ENCODE measurements around the gene FADS2.

DNA sequence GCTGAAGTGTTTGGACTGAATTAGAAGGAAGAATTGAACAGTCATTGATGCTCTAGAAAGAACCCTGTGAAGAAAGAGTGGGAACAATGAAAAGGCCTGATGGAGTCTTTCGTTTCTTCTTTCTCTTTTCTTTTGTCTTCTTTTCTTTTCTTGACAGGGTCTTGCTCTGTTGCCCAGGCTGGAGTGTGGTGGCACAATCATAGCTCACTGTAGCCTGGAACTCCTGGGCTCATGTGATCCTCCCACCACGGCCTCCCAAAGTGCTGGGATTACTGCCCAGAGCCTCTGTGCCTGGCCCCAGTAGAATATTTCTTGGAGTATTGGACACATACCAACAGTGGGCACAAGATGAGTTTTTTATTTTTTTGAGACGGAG is 34.3 kb upstream of the FADS2 start:
- TF ChIP-seq, protein P1, sequence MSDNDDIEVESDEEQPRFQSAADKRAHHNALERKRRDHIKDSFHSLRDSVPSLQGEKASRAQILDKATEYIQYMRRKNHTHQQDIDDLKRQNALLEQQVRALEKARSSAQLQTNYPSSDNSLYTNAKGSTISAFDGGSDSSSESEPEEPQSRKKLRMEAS (IDR thresholded peaks at IDR 0.05; ENCODE audit: low read depth, low read length): no peak
- no peak for TF ChIP-seq CTCF (IDR thresholded peaks at IDR 0.05; ENCODE audit: low read depth, low read length)
- no peak for TF ChIP-seq POLR2A (IDR thresholded peaks at IDR 0.05; ENCODE audit: extremely low read depth, insufficient read length)
- TF ChIP-seq MYC (IDR thresholded peaks at IDR 0.05; ENCODE audit: low read depth, low read length): no peak

Measured in NB4 (cell line).